Mucosa of descending colon (tissue), 3 donors: ENCODE data around the gene LYVE1. TPM values are rescaled to one million over a fixed set of nuclear protein-coding genes. Genes with fewer than 3 reads are reported as not detected.
"Not testable (repeated sequence)": the region's sequence is repeated elsewhere in the genome, so short reads cannot be mapped to it uniquely, and the experiment has no call there.

ENCODE experiments used
- ATAC-seq: fragments of 200-7000 bp; cut with Tn5 transposase; one replicate; pipeline ENCODE4 v1.9.1; 2020; ENCODE audit warnings: mild to moderate bottlenecking, moderate library complexity
- DNase-seq, 3 donors: peaks; one replicate each; pipeline ENCODE4 v3.0.0-alpha.2; 2020
- H3K36me3 ChIP-seq: fragments of 200-600 bp; one replicate; pipeline ENCODE4 v1.8.0; 2021; ENCODE audit warnings: low read depth, mild to moderate bottlenecking
- H3K4me1 ChIP-seq: fragments of 200-600 bp; one replicate; pipeline ENCODE4 v1.8.0; 2021; ENCODE audit warnings: low read depth, mild to moderate bottlenecking
- H3K4me3 ChIP-seq: fragments of 200-600 bp; one replicate; pipeline ENCODE4 v1.8.0; 2021; ENCODE audit warnings: mild to moderate bottlenecking
- H3K9me3 ChIP-seq: fragments of 200-600 bp; one replicate; pipeline ENCODE4 v1.8.0; 2021; ENCODE audit warnings: mild to moderate bottlenecking
- CTCF ChIP-seq: fragments of 200-600 bp; IDR thresholded peaks from one replicate; pipeline ENCODE4 v1.8.0; 2022; ENCODE audit warnings: antibody characterized with exemption, mild to moderate bottlenecking
- intact Hi-C, 2 donors: fragments of 100-400 bp; cut with DNase I in 1 of 2; cut with micrococcal nuclease in 1 of 2; formaldehyde crosslinking; loops; one replicate each; pipeline versions ENCODE4 v1.11.0 to v1.11.1; 2022; cut with DNase I, micrococcal nuclease
- total RNA-seq, 3 donors: library from RNA; stranded (reverse); fragmentation: NEBNext Ultra II Directional in 2 of 3; extraction: Animal tissue kit (Norgen Biotek cat#: 25700) in 2 of 3; gene quantifications; one replicate each; pipeline versions ENCODE4 v1.2.1 to v1.2.4, GENCODE V29; 2021 to 2023
- donor health status: DM: no; HTN: no; CAD: no; lungs with moderate emphysema.
- donor health status: DM: no; HTN: no; CAD: no.
- donor health status: DM: no; HTN: yes; CAD: no.

Gene LYVE1
- total RNA-seq, 3 donors from 2014 or later, result 14.4 to 137 (median 43.4) TPM

DNA sequence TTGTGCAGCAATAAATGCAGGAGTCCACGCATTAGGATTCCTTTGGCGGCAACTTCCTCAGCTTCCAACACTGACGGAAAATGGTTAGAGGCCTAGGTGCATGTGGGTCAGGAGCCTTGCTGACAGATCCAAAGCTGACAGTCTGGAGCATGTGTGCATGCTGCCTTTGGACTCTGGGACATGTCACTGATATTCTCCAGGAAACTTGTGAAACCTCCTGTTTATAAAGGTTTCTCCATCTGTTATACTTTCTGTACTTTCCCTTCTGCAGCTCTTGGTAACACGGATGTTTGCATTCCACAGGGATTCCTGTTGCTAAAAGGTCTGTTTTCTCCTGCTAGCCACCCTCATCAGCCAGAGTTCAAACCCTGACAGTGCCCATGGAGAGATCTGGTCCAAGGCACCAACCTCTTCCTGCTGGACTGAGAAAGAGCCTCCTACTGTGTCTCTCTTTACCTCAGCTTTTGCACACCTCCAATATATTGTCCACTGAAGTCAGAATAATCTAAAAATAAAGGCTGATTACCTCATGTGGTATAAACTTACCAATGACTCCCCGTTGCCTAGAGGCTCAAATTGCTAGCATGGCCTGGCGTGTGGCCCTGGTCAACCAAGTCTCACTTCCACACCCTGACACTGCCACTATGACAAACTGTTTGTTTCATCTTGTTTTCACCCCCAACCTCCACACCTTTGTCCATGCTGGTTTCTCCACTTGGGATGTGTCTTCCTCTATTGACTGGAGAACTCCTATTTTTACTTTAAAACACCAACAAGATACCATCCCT is 31.1 kb upstream of the LYVE1 start:
- no peaks in the 10 kb centered on the region for H3K36me3 ChIP-seq
- intact Hi-C loops, result no loop called here
- H3K4me3 ChIP-seq, result no peak overlapping the region
- no peaks in the 10 kb centered on the region for H3K9me3 ChIP-seq
- TF ChIP-seq CTCF, result no peak
- DNase-seq (no peak), ATAC-seq (no peak)
- no peaks in the 10 kb centered on the region for H3K4me1 ChIP-seq

DNA sequence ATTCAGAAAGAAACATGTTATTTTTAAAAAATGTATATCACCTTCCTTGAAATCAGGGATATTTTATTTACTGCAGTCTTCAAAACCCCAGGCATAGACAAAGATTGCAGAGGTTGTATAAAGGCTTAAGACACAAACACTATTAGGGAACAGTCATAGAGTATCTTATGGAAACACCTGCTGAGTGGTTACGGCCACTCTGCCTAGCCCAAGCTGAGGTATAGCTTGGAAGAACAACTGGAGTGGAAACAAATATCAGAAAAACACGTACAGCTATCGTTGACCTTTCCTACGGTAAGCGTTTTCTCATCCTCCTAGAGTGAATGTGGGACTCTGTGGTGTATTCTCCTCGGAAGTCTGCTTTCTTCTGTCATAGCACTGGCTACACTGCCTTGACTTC is 30.4 kb upstream of the LYVE1 start:
- DNase-seq (no peak), ATAC-seq (no peak)
- no peak for TF ChIP-seq CTCF
- Histone ChIP-seq H3K36me3 (no peaks in the 10 kb centered on the region), H3K9me3 (no peaks in the 10 kb centered on the region), H3K4me3 (no peak overlapping the region), H3K4me1 (no peaks in the 10 kb centered on the region)
- intact Hi-C loops, result no loop called here

- ATAC-seq (no peak), DNase-seq (no peak)
- TF ChIP-seq CTCF, result no peak
Measured at GRCh38 chr11:10597877-10598351, 29.4 kb upstream of the LYVE1 start.

DNA sequence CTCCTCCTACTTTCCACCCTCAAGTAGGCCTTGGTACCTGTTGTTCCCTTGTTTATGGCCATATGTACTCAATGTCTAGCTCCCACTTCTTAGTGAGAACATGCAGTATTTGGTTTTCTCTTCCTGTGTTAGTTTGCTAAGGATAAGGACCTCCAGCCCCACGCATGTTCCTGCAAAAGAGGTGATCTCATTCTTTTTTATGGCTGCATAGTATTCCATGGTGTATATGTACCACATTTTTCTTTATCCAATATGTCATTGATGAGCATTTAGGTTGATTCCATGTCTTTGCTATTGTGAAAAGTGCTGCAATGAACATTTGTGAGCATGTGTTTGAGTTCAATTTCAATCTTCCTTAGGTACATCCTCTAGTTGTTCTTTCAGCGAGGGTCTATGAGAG is 27.4 kb upstream of the LYVE1 start:
- H3K4me3 ChIP-seq, intact Hi-C loops, H3K36me3 ChIP-seq, ATAC-seq, H3K4me1 ChIP-seq, DNase-seq, H3K9me3 ChIP-seq: not testable (repeated sequence)

More at GRCh38 chr11:10597877-10598351, 29.4 kb upstream of the LYVE1 start:
- intact Hi-C loops, result no loop called here
- no peaks in the 10 kb centered on the region for H3K36me3 ChIP-seq
- H3K9me3 ChIP-seq, result no peaks in the 10 kb centered on the region
- no peaks in the 10 kb centered on the region for H3K4me1 ChIP-seq
- no peak overlapping the region for H3K4me3 ChIP-seq

GRCh38 chr11:10594407-10594806 is 25.9 kb upstream of the LYVE1 start:
- ATAC-seq (no peak), DNase-seq (no peak)

More at GRCh38 chr11:10594407-10594806, 25.9 kb upstream of the LYVE1 start:
- H3K9me3 ChIP-seq, result no peaks in the 10 kb centered on the region
- H3K4me1 ChIP-seq, result no peaks in the 10 kb centered on the region
- TF ChIP-seq CTCF, result no peak
- intact Hi-C loops, result no loop called here
- H3K4me3 ChIP-seq, result no peak overlapping the region
- no peaks in the 10 kb centered on the region for H3K36me3 ChIP-seq
